ENCODE data around the gene GRN. TPM values are rescaled to one million over a fixed set of nuclear protein-coding genes. Genes with fewer than 3 reads are reported as not detected.
"Not testable (repeated sequence)": the region's sequence is repeated elsewhere in the genome, so short reads cannot be mapped to it uniquely, and the experiment has no call there.

Gene GRN
- total RNA-seq, 6 experiments from 2014 or later: 186 to 249 (median 221) TPM

- H3K36me3 Mint-ChIP-seq (ENCODE audit: low read depth): no peaks in the 10 kb centered on the region
Observed at GRCh38 chr17:44389281-44389680, 44.2 kb downstream of the GRN start, which contains the start of gene ITGA2B. ITGA2B (minus strand) TSS chr17:44389649; CDS start chr17:44389473, 176 bp downstream.

GRCh38 chr17:44389723-44390202 lies 44.7 kb downstream of the GRN start:
- Mint-ChIP-seq H3K4me3 (no peak overlapping the region), H3K27ac (no peak overlapping the region)

More at GRCh38 chr17:44389281-44389680, 44.2 kb downstream of the GRN start, which contains the start of gene ITGA2B:
- H3K4me1 Mint-ChIP-seq (ENCODE audit: low read depth): no peaks in the 10 kb centered on the region
- H3K27me3 Mint-ChIP-seq (ENCODE audit: insufficient read depth): peaks cover 4% of the 10 kb centered on the region; the same call in 1 of the 2 replicates
- no peak within 1 kb of the TSS for H3K27ac Mint-ChIP-seq
- no peak within 1 kb of the TSS for H3K4me3 Mint-ChIP-seq
- H3K9me3 Mint-ChIP-seq: no peaks in the 10 kb centered on the region
- TF ChIP-seq CTCF (IDR thresholded peaks at IDR 0.05): no peak
- DNase-seq: no peak

GRCh38 chr17:44390250-44390870 lies 45.3 kb downstream of the GRN start:
- Mint-ChIP-seq H3K36me3 (ENCODE audit: low read depth) (no peaks in the 10 kb centered on the region), H3K27me3 (ENCODE audit: insufficient read depth) (no peaks in the 10 kb centered on the region; the same call in 1 of the 2 replicates), H3K4me1 (ENCODE audit: low read depth) (no peaks in the 10 kb centered on the region), H3K9me3 (no peaks in the 10 kb centered on the region), H3K27ac (no peak overlapping the region), H3K4me3 (no peak overlapping the region)
- TF ChIP-seq CTCF (IDR thresholded peaks at IDR 0.05): no peak
- no peak for DNase-seq

More at GRCh38 chr17:44389723-44390202, 44.7 kb downstream of the GRN start:
- no peaks in the 10 kb centered on the region for H3K36me3 Mint-ChIP-seq (ENCODE audit: low read depth)
- no peak for TF ChIP-seq CTCF (IDR thresholded peaks at IDR 0.05)
- peaks cover 4% of the 10 kb centered on the region; the same call in 1 of the 2 replicates for H3K27me3 Mint-ChIP-seq (ENCODE audit: insufficient read depth)
- DNase-seq: no peak
- no peaks in the 10 kb centered on the region for H3K4me1 Mint-ChIP-seq (ENCODE audit: low read depth)
- no peaks in the 10 kb centered on the region for H3K9me3 Mint-ChIP-seq

GRCh38 chr17:44394112-44394511 lies 49.0 kb downstream of the GRN start:
- H3K9me3 Mint-ChIP-seq; H3K4me1 Mint-ChIP-seq (ENCODE audit: low read depth); DNase-seq; H3K27me3 Mint-ChIP-seq (ENCODE audit: insufficient read depth); H3K4me3 Mint-ChIP-seq; H3K27ac Mint-ChIP-seq; H3K36me3 Mint-ChIP-seq (ENCODE audit: low read depth): not testable (repeated sequence)

- no peak overlapping the region for H3K4me3 Mint-ChIP-seq
- no peak overlapping the region for H3K27ac Mint-ChIP-seq
- no peaks in the 10 kb centered on the region; the same call in none of the 2 replicates for H3K27me3 Mint-ChIP-seq (ENCODE audit: insufficient read depth)
- no peaks in the 10 kb centered on the region for H3K9me3 Mint-ChIP-seq
- TF ChIP-seq CTCF (IDR thresholded peaks at IDR 0.05): no peak
- no peak for DNase-seq
- no peaks in the 10 kb centered on the region for H3K4me1 Mint-ChIP-seq (ENCODE audit: low read depth)
- peaks cover 12% of the 10 kb centered on the region for H3K36me3 Mint-ChIP-seq (ENCODE audit: low read depth)
Observed at GRCh38 chr17:44394833-44395232, 49.7 kb downstream of the GRN start.

- H3K36me3 Mint-ChIP-seq (ENCODE audit: low read depth): peaks cover 18% of the 10 kb centered on the region
- no peaks in the 10 kb centered on the region for H3K4me1 Mint-ChIP-seq (ENCODE audit: low read depth)
- no peak overlapping the region for H3K4me3 Mint-ChIP-seq
- no peaks in the 10 kb centered on the region for H3K9me3 Mint-ChIP-seq
- no peaks in the 10 kb centered on the region; the same call in 1 of the 2 replicates for H3K27me3 Mint-ChIP-seq (ENCODE audit: insufficient read depth)
- no peak overlapping the region for H3K27ac Mint-ChIP-seq
- no peak for TF ChIP-seq CTCF (IDR thresholded peaks at IDR 0.05)
- DNase-seq: no peak
Observed at GRCh38 chr17:44396946-44397345, 51.8 kb downstream of the GRN start.
